Hindlimb muscle (tissue), 1 donor: ENCODE measurements around the gene FEM1C. TPM values are rescaled to one million over a fixed set of nuclear protein-coding genes. Genes with fewer than 3 reads are reported as not detected.
"Not testable (repeated sequence)": the region's sequence is repeated elsewhere in the genome, so short reads cannot be mapped to it uniquely, and the experiment has no call there.

ENCODE experiments used
- DNase-seq: peaks from one replicate; pipeline ENCODE4 v3.0.0-alpha.2; 2013
- polyA plus RNA-seq: library from polyadenylated mRNA; unstranded; fragments of 120-200 nt; gene quantifications from one replicate; pipeline ENCODE4 v1.2.1, GENCODE V29; 2013; ENCODE audit not compliant: insufficient read length

FEM1C gene
- polyA plus RNA-seq, 1 donor = 23.0 TPM

DNA sequence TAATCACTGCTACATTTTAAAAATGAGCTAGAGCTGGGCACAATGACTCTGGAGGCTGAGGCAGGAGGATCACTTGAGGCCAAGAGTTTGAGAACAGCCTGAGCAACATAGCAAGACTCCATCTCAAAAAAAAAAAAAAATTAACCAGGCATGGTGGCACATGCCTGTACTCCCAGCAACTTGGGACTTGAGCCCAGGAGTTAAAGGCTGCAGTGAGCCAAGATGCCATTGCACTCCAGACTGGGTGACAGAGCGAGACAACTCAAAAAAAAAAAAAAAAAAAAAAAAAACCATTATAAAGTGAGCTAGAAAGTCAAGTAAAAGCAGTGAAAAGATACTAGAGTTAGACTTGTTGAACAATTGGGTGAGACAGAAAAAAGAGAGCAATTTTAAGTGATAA lies 28.2 kb downstream of the FEM1C start:
- no peak for DNase-seq

DNA sequence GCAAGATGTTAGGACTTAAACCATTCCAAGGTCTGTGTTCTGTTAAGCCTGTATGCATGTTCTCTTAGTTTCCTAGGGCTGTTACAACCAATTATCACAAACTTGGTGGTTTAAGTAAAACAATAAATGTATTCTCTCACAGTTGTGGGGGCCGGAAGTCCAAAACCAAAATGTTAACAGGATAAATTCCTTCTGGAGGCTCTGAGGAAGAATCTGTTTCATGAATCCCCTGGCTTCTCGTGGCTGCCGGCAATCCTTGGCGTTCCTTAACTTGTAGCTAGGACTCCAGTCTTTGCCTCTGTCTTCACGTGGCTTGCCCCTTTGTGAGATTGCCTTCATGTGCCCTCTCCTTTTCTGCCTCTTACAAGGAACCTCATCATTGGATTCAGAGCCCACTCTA lies 30.4 kb downstream of the FEM1C start:
- no peak for DNase-seq

DNA sequence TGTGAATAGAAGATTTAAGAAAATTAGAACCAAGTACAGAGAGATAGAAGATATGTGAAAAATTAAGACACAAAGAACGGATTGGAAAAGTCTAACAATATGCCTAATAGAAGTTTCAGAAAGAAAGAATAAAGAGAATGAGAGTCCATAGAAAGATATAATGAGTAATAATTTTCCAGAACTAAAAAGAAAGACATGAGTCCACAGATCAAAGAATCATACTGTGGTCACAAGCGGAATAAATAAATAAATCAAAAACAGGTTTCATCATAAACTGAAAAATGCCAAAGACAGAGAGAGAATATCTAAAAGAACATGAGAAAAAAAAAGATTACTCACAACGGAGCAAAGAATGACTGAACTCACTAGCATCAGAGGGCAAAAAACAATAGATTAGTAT lies 32.9 kb downstream of the FEM1C start:
- DNase-seq = no peak

DNA sequence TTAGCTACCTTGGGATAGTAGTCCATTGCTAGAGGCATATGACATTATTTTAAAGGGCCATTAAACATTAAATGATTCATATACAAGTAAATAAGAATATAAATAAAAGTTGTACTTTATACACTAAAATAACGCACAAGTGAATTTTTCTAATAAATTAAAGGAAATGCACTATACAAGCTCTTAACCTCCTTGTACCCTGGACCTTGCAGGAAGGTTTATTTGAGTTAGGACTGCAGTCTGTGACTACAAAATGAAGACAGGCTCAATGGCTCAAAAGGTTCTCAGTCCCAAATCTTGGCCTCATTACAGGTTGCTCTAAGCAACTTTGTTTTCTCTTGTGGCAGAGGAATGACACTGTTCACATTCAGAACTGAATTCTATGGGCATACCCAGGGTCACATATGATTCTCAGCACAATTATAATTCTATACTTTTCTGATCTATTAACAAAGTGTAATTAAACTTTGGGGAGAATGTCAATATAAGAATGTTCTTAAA lies 34.4 kb downstream of the FEM1C start:
- DNase-seq = no peak

DNA sequence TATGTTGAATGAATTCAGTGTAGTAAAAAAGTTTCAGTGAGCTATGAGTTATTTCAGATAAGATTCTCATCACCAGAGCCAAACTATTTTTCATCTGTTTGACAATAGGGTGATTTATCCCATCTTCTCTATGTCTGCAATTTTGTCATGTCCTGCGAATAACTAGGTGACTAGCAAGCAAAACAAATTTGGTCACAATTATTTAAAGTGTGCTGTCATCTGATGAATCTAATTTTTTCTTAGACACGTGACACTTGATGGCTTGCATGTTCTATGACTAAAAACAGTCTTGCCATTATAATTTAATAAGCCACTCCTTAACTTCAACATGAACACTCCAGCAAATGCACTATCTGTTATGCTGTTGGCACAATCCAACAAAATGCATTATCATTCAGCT lies 35.0 kb downstream of the FEM1C start:
- no peak for DNase-seq

DNA sequence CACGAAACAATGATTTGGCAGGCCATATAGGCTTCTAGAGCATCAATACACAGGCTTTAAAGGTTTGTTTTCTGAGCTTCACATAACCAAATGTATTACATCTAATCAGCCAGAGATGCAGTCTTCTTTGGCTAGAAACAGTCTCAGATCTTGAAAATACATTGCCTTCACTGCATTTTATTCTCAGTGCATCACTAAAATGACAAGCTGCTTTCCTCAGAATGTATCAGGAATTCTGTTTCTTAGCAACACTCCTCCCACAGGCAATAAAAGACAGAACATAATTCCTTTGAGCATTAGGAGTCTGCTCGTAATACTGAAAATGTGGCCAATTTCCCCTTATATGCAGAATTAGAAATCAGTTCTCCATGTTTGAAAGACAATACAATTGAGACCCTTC lies 36.9 kb downstream of the FEM1C start:
- peak; percentile 74 for DNase-seq

DNA sequence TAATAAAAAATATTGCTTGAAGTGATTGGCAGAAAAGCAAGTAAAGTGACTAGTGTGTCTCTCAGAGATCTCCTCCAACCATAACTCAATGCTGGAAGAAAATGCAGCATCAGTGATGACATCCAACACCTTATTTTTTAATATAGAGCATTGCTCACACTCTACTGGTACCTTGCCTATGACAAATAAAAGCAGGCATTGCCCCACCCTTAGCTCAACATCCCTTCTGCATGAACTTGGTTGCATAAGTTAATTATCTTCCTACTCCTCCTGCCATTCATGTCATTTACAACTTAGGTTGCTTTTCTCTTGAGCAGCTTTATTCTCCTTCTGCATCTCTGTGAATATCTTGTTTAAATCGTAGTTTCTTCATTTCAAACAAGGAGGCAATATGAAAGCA lies 41.2 kb downstream of the FEM1C start:
- no peak for DNase-seq

DNA sequence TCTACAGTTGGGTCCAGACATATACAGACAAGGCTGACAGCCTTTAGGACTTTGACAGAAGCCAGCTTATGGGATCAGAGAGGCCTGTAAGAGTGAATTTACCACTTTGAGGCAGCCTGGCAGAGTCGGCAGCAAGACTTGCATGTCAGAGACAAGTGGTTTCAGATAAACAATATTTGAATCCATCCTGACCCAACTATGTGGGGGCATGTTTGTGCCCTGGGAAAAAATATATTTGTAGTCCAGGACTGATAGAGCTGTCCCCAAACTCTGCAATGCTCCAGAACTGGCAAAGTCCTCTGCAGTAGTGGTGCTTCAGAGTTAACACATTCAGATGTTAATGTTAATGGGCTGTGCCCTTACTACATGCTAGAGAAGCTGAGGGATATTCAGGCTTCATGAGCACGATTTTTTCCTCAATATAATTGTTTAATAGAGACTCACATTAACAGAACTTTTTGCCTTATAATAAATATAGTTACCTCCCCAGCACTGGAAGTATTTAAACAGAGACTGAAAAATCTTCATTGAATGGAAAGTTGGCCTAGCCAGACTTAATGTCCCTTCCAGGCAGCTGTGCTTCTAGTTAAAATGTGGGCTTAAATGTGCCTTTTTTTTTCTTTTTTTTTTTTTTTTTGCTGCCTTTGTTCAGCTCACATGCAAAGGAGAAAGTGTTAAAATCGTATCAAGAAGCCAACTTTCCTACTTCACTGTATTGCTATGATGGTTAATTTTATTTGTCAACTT lies 42.9 kb downstream of the FEM1C start:
- peak; percentile 59 for DNase-seq

DNA sequence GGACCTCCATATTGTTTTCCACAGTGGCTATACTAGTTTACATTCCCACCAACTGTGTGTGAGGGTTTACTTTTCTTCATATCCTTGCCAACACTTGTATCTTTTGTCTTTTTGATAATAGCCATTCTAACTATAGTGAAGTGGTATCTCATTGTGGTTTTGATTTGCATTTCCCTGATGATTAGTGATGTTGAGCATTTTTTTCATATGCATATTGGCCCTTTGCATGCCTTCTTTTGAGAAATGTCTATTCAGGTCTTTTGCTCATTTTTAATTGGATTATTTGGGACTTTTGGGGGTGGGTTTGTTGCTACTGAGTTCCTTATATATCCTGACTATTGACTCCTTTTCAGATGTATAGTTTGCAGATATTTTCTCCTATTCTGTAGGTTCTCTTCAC lies 44.4 kb downstream of the FEM1C start:
- DNase-seq = no peak

DNA sequence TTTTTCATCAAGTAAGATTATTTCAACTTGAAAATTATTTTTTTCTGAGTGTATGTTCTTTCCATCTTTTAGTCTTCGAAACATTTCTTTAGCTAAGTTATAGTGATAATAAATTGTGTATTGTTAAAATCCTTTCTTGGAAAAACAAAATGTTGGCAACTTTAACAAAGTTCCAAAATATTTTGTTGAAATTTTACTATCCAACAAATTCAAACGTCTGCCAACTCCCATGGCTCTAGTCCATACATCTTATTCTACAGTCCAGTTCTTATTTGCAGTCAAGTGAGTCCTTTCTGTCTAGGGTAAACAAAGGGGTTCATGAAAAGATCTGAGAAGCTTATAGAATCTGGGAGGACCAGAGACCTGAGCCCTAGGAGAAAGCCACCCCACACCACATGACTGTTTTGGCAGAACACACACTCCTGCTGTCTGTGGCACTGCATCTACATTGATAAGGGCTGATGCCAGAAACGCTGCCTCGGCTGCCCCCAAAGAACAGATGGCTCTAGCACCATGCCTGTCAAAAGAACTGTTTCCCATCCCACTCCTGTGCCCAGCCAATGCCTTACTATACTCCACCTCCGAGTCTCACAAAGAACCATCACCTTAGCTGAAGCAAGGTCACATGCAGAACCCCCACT lies 47.5 kb downstream of the FEM1C start:
- peak; percentile 39 for DNase-seq

DNA sequence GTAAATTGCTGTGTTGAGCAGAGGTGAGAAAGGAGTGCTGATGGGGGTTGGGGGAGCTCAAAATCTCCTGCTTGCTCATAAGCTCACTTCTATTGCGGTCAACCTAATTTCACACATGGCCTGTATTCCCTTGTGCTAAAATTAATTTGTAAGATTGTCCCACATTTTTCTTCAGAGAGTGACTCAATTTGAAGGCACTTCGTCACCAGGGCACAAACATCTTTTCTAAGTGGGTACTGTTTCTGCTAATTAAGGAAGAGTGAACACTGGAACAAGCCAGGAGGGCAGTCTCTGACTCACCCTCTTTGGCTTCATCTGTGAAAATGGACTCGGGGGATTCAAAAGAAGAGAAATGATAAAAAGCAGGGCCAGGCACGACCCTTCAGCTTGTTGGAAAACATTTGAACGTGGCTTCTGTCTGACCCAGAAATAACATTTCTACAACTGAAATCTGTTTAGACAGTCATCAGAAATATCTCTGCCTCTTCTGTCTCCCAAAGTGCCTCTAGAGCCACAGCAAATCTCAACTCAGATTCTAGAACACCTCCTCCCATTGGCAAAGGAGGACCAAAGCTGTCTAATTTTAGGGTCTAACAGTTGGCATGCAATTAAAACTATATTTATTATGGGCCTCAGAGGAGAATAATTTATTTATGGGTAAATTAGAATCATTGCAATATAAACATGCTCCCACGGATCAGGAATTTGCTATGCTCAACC lies 49.8 kb downstream of the FEM1C start:
- DNase-seq = no peak

DNA sequence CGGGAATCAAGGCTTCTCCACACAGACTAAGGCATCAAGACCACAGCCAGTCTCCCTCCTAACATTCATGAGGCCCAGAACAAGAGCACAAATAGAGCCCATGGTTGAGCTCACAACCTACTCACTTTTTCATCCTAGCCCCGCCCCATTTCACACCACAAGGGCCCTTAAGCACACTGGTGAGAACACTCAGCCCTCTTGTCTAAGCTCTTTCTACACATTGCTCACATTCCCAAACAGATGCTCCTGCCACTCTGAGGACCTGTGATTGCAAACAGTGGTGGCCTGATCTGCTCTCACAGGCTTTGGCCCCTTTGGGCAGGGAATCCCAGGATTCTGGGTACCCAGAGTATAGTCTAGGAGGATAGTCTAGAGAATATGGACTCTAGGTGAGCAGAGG lies 54.0 kb downstream of the FEM1C start:
- no peak for DNase-seq

DNA sequence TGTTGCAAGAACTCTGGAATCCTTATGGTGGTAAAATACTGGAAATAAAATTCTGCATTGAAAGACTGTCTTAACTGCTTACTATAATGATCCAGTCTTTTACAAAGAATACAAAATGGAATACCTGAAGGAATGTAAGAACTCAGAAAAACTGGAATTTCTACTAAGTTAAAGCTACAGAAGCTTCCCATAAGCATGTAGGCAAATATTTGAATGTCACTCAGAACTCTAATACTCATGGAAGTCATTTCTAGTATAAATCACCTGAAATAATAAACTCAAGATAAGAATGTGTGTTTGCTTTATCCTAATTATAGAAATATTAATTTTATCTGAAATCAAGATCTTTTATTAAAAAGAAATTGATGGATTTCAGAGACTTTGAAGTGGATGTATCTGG lies 54.8 kb downstream of the FEM1C start:
- DNase-seq = no peak

DNA sequence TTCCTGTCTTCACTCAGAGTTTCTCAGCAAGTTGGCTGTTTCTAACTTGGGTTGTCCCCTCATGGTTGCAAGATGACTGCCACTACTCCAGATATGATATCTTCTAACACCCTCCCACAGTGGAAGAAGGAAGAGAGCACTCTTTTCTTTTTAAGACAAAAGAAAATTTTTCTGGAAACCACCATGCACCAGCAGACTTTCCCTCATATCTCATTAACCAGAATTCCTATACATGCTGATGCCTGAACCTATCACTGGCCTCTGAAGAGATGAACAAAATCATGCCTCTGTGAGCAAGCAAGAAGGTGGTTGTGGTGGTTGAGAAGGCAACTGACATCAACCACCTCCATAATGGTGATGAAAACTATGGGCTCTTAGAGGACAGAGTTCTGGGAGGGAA lies 56.8 kb downstream of the FEM1C start:
- no peak for DNase-seq

DNA sequence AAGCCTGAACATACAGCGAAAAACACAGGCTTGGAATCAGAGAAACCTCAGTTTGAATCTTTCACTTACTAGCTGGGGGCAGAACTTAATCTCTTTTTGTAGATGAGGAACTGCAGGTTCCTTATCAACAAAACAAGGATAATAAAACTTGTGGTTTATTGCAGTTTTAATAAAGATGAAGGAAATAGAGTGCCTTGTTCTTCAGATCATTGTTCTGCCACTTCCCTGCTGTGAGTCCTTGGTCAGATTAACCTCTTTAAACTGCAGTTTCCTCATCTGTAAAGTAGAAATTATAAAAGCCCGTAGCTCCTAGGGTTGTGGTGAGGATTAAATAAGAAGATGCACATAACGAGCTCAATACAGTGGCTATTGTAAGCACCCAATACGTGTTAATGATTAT lies 57.4 kb downstream of the FEM1C start:
- DNase-seq = no peak

DNA sequence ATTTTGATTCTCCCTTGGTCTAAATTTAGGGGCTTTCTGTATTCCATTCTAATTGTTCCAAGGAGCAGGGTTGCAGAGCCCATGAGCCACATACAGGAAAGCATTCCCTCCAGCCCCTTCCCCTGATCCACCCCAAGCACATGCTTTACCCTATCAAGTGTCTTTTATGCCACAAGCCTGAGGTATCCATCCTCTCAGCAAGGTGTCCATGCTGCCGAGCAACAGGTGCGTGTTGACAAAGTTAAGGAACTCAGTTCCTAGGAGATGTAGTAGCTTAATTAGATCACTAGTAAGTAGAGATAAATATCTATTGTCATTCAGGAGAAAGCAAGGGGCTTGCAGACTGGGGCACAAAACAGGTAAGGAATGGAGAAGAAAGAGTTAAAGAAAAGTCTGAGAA lies 57.8 kb downstream of the FEM1C start:
- DNase-seq = no peak

DNA sequence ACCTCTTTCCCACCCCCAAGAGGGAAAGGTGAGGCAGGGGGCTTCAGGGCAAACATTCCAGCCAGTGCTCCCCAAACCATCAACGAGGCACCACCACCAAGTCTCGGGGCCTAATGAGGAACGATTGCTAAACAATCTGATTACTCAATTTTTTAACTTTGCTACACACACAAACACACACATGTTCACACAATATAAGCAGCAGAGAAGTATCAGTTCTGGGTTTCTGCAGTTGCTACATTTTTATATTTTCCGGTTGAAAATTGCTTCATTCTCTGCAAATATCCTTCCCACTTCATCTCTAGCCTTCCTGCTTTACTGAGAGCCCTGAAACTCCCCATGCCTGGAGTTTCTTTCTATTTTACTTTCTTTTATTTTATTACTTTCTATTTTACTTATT lies 60.2 kb downstream of the FEM1C start:
- DNase-seq = no peak

DNA sequence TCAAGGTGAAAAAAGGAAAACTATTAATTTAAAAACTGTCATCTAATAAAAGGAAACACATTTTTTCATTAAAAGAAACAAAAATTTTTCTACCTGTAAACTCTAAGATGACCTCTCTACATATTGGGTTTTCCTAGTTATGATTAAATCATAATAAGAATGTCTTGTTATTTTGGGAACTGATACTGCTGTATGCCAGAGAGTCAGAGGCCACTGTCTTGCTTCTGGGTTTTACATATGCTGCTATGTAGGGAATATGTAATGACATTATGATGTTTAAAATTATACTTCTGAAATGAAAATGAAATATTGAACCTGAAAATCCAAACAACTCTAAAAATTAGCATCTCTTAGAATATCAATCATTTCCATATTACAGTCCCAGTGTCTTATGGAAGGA lies 63.7 kb downstream of the FEM1C start:
- DNase-seq = no peak

DNA sequence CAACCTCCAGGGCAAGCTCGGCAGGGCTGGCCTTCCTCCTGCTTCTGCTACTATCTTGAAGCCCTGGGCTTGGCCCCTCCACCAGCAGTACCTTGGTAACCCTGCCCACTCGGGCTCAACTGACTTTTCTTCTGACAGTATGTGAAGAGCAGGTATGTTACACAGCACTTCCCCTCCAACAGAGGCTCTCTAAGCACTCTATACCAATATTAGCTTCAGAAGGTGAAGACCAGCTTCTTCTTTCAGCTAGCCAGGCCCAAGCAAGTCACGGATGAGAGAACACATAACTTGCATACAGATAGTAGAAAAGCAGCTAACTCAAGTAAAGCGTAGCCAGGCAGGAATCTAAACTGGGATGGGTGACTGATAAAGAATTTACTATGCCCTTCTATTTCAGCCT lies 64.3 kb downstream of the FEM1C start:
- DNase-seq = no peak

DNA sequence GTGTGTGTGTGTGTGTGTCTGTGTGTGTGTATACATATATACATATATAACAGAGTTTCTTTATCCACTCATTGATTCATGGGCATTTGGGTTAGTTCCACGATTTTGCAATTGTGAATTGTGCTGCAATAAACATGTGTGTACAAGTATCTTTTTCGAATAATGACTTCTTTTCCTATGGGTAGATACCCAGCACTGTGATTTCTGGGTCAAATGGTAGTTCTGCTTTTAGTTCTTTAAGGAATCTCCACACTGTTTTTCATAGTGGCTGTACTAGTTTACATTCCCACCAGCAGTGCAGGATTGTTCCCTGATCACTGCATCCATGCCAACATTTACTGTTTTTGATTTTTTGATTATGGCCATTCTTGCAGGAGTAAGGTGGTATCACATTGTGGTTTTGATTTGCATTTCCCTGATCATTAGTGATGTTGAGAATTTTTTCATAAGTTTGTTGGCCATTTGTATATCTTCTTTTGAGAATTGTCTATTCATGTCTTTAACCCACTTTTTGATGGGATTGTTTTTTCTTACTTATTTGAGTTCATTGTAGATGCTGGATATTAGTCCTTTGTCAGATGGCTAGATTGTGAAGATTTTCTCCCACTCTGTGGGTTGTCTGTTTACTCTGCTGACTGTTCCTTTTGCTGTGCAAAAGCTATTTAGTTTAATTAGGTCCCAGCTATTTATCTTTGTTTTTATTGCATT lies 65.3 kb downstream of the FEM1C start:
- not testable (repeated sequence) for DNase-seq

DNA sequence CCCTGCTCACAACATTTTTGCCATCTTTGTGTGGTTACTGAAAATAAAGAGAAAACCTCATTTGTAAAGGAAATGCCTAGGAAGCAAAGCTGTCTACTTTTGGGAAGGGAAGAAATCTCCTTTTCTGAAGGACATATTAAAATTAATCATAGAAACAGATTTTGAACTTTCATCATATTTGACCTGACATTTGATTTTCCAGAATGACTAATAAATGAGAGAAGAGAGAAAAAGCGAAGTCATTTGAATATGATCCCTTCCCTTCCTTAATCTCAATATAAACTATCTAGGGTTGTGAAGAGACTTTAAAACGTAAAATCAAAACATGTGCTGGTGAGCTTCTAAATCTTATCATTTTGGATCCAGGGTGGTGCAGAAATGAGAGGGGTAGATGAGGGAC lies 66.3 kb downstream of the FEM1C start:
- no peak for DNase-seq

DNA sequence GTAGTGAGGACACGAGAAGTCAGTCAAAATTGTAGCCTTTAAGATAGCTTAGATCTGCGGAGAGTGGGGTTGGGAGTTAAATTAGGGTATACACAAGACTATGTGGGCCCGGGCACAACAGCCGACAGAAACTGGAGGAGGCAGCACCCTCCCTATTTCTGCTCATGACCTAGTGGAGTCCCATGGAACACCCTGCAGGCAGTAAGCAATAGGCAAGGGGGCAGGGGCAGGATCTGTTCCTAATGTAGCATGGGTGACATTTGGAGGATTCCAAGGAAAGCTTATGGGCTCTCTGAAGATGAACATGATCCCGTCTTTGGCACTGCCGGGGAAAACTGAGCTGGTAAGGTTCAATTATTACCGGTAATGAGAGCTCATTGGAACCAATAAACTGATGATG lies 67.0 kb downstream of the FEM1C start:
- no peak for DNase-seq

DNA sequence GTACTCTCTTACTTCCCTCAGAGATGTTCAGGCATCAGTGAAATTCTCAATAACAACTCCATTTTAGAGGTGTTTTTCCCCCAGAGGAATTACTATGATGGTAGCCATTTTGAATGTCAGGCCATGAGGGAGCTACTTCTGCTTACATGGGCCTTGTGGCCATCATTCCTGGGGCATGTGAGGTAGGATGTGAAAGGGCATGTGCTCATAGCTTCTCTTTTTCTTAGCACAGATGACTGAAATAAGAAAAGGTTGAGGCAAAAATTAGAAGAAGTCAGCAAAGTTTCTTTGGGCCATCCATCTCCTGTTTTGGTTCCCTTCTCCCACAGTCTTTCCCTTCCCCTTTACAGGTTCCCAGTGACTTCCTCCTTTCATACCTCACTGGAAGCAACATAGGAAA lies 68.8 kb downstream of the FEM1C start:
- no peak for DNase-seq
